ENCODE measurements around the gene SOD1.

The SOD1 gene

GRCh38 chr21:31686272-31686915, 26.9 kb downstream of the SOD1 start:
- DNase-seq, result no peak

GRCh38 chr21:31687108-31687507, 27.6 kb downstream of the SOD1 start:
- DNase-seq, result no peak

- DNase-seq, result no peak
Measured at GRCh38 chr21:31688603-31689368, 29.3 kb downstream of the SOD1 start.

- DNase-seq, result no peak
Measured at GRCh38 chr21:31693222-31693621, 33.7 kb downstream of the SOD1 start.

- DNase-seq, result no peak
Measured at GRCh38 chr21:31696424-31696823, 36.9 kb downstream of the SOD1 start.

GRCh38 chr21:31698461-31698860, 39.0 kb downstream of the SOD1 start:
- no peak for DNase-seq

- DNase-seq, result no peak
Measured at GRCh38 chr21:31700040-31700439, 40.5 kb downstream of the SOD1 start.

- DNase-seq, result no peak
Measured at GRCh38 chr21:31706562-31706961, 47.1 kb downstream of the SOD1 start.

- no peak for DNase-seq
Measured at GRCh38 chr21:31707499-31707898, 48.0 kb downstream of the SOD1 start.

- no peak for DNase-seq
Measured at GRCh38 chr21:31708541-31708940, 49.0 kb downstream of the SOD1 start.

- no peak for DNase-seq
Measured at GRCh38 chr21:31710586-31710985, 51.1 kb downstream of the SOD1 start.

- no peak for DNase-seq
Measured at GRCh38 chr21:31711326-31711725, 51.8 kb downstream of the SOD1 start.

GRCh38 chr21:31711745-31712285, 52.3 kb downstream of the SOD1 start:
- no peak for DNase-seq

- DNase-seq, result no peak
Measured at GRCh38 chr21:31713115-31713514, 53.6 kb downstream of the SOD1 start.

- no peak for DNase-seq
Measured at GRCh38 chr21:31713973-31714740, 54.7 kb downstream of the SOD1 start.

GRCh38 chr21:31714741-31715365, 55.4 kb downstream of the SOD1 start:
- no peak for DNase-seq

GRCh38 chr21:31716106-31716505, 56.6 kb downstream of the SOD1 start:
- no peak for DNase-seq

Data from stimulated activated CD4-positive, alpha-beta T cell treated with anti-CD3 and anti-CD28 coated beads, Interleukin-12 subunit alpha, Interleukin-12 subunit beta, amount 100 ng/mL, for 4 hours (primary cell).